Gastrocnemius medialis (tissue), 4 donors: ENCODE data around the gene RGS7BP.

Source experiments
- POLR2A ChIP-seq, 2 donors: fragments of 450-650 bp; IDR thresholded peaks; one replicate each; pipeline ENCODE4 v1.6.1; 2017; ENCODE audit warnings: antibody characterized with exemption in 2 of 2, mild to moderate bottlenecking in 2 of 2, moderate library complexity in 2 of 2
- TF ChIP-seq, protein P1 (sequence below), 5 experiments: fragments of 450-650 bp in 3 of 5; fragments of 200-600 bp in 2 of 5; sonication (generic) in 2 of 5; IDR thresholded peaks in 4 of 5; conservative IDR thresholded peaks in 1 of 5; 1 replicate in 4 of 5; 2 replicates in 1 of 5; pipeline ENCODE4 v1.5.1; 2016 to 2019; ENCODE audit warnings: antibody characterized with exemption in 5 of 5, mild to moderate bottlenecking in 3 of 5, moderate library complexity in 3 of 5

DNA sequence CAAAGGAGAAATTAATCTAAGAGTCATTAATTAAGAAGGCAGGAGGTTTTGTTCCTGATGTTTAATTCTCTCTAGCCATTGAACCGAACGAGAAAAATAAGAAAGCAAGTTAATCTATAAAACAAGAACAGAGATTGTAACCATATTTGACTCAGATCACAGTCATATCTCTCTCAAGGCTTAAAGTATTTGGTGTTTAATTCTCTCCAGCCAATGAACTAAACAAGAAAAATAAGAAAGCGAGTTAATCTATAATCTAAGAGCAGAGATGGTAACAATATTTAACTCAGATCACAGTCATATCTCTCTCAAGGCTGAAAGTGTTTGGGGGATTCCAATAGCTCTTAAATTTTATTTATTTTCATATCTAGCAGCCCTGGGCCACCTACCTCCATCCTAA lies 110.1 kb downstream of the RGS7BP start:
- TF ChIP-seq, protein P1, sequence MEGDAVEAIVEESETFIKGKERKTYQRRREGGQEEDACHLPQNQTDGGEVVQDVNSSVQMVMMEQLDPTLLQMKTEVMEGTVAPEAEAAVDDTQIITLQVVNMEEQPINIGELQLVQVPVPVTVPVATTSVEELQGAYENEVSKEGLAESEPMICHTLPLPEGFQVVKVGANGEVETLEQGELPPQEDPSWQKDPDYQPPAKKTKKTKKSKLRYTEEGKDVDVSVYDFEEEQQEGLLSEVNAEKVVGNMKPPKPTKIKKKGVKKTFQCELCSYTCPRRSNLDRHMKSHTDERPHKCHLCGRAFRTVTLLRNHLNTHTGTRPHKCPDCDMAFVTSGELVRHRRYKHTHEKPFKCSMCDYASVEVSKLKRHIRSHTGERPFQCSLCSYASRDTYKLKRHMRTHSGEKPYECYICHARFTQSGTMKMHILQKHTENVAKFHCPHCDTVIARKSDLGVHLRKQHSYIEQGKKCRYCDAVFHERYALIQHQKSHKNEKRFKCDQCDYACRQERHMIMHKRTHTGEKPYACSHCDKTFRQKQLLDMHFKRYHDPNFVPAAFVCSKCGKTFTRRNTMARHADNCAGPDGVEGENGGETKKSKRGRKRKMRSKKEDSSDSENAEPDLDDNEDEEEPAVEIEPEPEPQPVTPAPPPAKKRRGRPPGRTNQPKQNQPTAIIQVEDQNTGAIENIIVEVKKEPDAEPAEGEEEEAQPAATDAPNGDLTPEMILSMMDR (IDR thresholded peaks at IDR 0.05 in 4 of 5, conservative IDR thresholded peaks at IDR 0.05 in 1 of 5) = no peak
- no peak for TF ChIP-seq POLR2A (IDR thresholded peaks at IDR 0.05)
